HG03442 (cell line): ENCODE results near the gene SCMH1.
A peak's percentile ranks its signal among the peaks of the same experiment; 100 is the strongest.

ENCODE experiments used
- ATAC-seq: cut with Tn5 transposase; IDR thresholded peaks from one replicate; pipeline ENCODE4 v1.9.1; 2021; ENCODE audit warnings: mild to moderate bottlenecking, moderate library complexity; ENCODE audit not compliant: unreplicated experiment

Gene SCMH1

GRCh38 chr1:41010345-41010744 lies 231.8 kb downstream of the SCMH1 start:
- no peak for ATAC-seq

DNA sequence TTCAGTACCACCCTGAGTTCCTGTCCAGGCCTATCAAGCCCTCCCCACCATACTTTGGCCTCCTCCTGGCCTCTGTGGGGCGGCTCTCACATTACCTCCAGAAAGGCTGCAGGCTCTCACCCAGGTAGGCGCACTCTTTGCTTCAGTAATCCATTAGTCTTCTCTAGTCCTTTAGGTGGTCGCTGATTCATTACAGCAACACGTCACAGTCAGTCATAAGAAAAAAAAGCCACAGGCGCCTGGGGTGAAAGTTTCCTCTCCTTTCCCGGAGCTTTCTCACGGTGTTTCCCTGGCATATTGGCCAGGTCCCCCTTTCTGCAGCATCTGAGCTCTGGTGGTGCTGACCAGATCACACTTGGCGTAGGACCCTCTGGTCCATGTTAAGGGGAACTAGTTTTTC lies 232.6 kb downstream of the SCMH1 start:
- ATAC-seq: no peak

DNA sequence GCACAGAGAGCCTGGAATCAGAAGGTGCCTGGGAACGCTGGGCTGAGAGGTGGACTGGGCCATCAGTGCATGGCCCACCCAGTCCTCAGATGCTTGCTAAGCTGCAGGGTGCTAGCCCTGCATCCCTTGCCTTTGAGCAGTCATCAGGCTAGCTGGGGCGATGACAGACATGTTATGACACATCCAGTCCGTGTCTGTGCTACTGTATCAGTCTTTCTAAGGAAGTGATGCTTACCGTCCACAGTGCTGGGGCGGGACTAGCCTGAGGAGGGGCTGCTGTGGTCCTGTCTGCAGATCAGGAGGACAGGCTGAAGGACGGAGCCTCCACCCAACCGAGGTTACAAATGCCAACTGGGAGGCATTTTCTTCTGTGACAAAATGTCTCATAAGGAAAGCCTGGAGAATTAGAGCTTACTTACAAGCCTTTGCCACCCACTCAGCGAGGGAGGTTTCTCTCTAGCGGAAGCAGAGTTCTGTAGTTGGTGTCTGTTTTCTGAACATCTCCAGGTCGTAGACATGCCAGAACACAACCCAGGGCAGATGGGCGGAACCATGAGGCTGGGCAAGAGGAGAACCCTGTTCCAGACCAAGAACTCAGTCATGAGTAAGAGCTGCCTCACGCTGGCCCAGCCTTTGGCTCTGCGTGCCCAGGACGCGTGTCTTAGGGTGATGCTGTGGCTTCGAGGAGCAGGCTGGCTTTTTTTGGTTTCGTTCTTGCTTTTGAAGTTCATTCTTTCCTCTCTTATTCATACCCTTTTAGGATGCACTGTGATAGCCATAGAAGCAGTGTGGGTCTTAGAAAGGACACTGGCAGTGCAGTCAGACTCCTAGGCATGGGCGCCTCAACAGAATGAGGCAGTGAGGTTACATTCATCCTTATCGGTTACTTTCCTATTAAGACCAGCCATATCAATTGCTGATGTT lies 234.9 kb downstream of the SCMH1 start:
- no peak for ATAC-seq

DNA sequence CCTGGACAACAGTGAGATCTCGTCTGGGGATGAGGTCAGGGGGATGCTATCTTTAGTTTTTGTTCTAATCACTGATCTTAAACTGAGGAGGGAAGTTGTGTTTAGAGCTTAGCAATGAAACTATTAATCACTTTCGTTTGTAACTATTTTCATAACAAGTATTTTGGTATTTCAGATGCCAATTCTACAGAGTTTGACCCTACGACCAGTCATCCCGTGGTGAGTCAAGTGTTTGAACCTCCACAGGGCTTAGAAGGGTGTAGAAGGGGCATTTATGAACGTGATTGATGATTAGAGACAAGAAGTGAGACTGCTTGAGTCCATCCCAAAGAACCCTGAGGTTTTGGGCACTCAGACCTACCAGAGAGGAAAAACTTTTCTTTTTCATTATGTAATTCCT lies 236.2 kb downstream of the SCMH1 start:
- no peak for ATAC-seq

DNA sequence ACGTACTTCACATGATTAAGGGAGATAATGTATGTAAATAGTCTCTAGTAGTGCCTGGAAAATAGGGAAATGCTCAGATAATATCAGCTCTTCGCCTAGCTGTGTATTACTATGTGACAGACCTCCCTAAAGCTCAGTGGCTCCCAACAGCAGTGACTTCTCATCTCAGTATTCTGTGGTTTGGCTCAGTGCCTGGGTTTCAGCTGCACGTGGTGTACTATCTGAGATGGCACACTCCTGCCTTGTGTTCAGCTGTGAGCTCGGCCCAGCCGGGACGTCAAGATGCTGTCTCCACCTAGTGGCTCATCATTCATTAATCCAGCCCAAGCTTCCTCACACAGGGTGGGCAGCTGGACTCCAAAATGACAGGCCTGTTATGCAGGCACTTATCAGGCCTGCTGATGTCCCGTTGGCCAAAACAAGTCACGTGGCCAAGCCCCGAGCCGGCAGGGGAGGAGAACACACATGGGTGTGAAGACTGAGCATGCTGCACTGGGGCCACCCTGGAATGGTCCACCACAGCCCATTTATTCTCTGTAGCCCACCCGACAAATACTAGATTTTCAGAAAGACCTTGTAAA lies 238.4 kb downstream of the SCMH1 start:
- peak; percentile 96 for ATAC-seq

DNA sequence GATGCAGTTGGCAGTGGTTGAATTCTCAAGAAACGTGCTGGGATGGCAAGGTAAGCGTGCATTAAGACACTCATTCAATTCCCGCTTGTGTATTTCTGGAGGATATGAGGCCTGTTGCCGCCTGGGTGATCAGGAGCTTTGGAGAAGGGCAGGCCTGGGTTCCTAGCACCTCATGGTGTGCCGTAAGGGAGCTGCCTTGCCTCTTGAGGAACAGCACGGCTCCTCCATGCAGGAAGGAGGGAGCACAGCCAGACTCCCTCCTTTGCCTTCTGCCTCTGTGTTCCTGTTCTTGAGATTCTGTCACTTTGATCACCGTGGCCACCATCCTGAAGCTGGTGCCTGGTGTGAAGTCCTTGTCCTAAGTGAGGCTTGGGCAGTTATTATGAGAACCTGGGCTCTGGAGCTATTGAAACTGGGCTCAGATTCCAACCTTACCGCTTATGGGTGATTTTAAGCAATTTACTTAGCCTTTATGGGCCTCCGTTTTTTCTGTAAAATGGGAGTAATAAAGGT lies 238.9 kb downstream of the SCMH1 start:
- no peak for ATAC-seq

GRCh38 chr1:40998668-40999067 lies 243.4 kb downstream of the SCMH1 start:
- ATAC-seq: no peak

- ATAC-seq: no peak
Observed at GRCh38 chr1:40997096-40997495, 245.0 kb downstream of the SCMH1 start.

GRCh38 chr1:40989066-40989465 lies 253.0 kb downstream of the SCMH1 start:
- ATAC-seq: no peak

DNA sequence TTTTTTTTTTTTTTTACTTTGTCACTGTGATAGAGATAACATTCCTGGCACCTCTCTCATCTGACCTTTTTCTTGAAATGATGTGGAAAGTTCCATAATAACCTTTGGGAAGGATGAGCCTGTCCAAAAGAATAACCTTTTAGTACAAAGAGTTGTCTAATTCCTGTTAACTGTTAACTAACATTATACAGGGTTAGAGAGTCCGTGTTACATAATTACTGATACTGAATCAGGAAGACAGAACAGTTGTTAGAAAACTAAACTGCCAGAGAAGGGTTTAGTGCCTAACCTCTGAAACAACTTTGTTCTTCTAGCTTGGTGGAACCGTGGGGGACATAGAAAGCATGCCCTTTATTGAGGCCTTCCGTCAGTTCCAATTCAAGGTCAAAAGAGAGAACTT lies 253.8 kb downstream of the SCMH1 start:
- no peak for ATAC-seq

DNA sequence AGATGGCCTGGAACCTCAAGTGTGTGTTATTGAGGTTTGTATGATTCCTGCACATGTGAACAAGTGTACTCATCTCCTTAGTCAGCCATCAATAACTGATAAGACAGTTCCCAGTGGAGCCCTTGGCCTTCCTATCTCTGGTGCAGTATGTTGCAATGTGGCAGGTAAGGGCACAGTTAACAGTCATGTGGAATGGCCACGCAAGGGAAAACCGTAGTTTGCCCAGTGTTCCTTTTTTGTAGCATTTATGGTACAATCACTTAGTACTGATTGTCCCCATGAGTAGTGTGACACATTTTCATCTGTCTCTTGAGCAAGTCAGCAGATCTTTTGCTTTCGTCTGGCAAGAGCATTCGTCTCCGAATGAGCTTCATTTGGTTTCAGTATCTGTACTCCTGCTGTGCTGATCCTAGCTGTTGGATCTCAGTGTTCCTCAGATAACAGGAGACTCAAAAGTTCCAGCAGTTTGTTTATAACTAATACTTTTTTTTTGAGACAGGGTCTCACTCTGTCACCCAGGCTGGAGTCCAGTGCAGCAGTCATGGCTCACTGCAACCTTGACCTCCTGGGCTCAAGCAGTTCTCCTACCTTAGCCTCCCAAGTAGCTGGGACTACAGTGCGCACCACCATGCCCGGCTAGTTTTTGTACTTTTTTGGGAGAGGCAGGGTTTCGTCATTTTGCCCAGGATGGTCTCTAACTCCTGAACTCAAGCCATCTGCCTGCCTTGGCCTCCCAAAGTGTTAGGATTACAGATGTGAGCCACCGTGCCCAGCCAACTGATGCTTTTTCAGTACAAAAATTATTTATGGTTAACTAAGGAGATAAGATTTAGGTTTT lies 254.4 kb downstream of the SCMH1 start:
- no peak for ATAC-seq

DNA sequence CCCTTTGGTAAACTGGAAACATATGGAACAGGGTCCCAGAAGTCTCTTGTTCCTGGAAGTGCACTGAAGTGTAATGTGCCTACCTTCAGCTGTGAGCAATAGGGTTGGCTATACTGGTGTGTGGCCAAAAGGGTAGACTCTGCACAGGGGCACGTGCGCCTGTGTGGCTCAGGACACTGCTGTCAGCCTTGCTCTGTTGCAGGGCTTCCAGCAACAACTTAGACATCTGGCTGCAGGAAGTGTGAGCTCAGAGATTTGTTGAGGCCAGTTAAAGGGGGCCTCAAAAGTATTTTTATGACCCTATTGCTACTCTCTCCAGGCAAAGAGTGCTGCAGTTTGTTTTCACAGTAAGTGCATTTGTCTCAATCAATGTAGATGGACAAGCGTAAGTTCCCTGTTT lies 255.2 kb downstream of the SCMH1 start:
- no peak for ATAC-seq

DNA sequence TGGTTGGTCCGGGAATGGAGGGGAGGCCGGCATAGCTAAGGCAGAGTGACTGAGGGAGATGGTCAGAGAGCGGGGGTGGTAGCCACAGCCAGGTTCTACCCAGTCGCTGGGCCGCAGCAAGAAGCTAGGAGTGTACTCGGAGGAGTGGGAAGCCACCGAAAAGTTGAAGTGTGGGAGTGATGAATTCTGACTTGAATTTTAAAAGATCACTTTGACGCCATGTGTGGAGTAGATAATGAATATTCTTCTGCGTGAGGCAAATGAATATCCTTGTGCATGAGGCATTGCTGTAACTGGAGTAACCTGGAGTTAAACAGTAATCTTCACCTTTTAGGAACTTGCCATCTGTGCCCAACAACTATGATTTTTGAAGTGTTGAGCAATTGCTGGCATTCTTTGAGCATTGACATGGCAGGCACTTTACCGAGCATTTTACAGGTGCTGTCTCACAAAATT lies 255.8 kb downstream of the SCMH1 start:
- ATAC-seq: no peak

DNA sequence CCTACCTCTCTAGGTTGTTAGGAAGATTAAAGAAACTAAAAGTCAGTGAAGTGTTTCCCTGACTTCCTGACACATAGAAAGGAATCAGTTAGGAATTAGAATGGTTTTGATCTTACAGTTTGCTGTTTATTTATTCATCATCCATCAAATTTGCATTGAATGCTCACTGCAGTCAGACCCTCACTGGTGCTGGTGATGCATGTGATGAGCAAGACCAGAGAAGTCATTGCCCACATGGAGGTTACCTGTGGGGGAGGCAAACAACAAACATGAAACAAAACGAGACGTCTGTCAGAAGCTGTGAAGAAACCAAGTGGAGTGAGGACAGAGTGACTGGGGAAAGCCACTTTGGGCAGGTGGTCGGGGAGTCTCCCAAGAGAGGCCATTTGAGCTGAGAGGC lies 256.2 kb downstream of the SCMH1 start:
- ATAC-seq: no peak

- no peak for ATAC-seq
Observed at GRCh38 chr1:40985161-40985560, 256.9 kb downstream of the SCMH1 start.

GRCh38 chr1:40984531-40984930 lies 257.6 kb downstream of the SCMH1 start:
- no peak for ATAC-seq

- ATAC-seq: no peak
Observed at GRCh38 chr1:40984066-40984465, 258.0 kb downstream of the SCMH1 start.

DNA sequence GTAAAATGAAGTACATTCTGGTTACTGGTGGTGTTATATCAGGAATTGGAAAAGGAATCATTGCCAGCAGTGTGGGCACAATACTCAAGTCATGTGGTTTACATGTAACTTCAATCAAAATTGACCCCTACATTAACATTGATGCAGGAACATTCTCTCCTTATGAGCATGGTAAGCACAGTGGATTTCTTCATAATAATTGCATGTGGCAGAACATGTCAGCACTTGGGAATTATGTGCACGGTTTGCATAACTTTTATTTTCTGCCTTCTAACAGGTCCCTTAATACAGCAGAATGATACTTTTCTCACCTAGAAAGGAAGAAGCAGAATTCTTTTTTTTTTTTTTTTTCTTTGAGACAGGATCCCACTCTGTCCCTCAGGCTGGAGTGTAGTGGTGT lies 258.8 kb downstream of the SCMH1 start:
- ATAC-seq: no peak

DNA sequence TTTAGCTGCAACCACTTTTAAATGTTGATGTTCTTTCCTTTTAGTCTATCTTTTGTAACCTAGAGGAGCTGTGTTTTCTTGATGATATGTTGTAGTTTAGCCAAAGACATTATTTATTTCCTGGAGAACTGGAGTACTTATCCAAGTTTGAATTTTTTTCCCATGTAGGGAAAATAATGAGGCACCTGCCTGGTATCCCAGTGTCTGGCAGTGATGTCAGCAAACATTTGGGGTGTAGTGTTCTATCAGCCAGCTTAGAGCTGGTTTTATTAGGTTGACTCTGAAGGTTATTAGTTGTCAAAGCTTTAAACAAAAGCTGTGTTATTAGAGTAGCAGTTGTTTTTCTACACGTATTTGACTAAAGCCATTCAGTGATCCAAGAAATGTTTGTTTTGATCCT lies 259.4 kb downstream of the SCMH1 start:
- no peak for ATAC-seq

DNA sequence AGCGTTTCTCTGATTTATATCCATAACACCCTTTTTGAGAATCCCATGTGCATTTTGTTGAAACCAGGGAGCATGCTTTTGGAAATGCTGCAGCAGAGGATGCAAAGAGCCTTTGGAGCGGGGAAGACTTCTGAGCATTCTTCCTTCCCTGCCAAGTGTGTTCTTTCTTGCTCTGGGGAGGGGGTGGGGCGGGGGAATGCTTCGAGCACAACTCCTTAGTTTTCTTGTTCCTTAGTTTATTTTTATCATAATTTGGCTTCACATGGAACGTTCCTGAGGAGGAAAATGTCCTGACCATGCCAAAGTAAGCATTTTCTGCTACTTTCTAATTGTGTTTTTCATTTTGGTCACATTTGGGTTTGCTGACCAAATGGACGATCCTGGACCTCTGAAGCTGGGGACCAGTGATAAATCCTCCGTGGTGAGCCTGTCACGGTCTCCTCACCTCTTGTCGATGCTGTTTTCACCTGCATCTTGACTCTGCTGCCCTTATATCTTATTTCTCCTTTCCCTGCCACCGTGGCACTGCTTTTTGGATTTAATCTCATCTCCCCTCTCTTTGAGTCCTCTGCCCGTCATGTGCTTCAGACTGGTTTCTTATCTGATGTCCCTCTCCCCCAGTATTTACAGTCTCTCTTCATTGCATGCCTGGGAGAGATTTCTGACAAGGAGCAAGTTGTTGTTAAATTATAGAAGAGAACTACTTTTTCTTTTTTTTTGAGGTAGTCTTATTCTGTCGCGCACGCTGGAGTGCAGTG lies 260.2 kb downstream of the SCMH1 start:
- ATAC-seq: no peak
